Fibroblast of lung (primary cell): ENCODE measurements around the gene HK3. TPM values are rescaled to one million over a fixed set of nuclear protein-coding genes. Genes with fewer than 3 reads are reported as not detected.

Source experiments
- DNase-seq, 2 donors: peaks; one replicate each; pipeline versions ENCODE4 v3.0.0 to v3.0.0-alpha.2; 2010; ENCODE audit warnings: low read depth in 2 of 2
- H2AFZ ChIP-seq: 2 replicates; pipeline ENCODE4 v1.5.1; 2012; ENCODE audit warnings: low read length, control low read depth, inconsistent platforms
- H3K27ac ChIP-seq: 2 replicates; pipeline ENCODE4 v1.5.1; 2011; ENCODE audit warnings: low read length, control low read depth; ENCODE audit not compliant: insufficient read depth
- H3K27me3 ChIP-seq: 2 replicates; pipeline ENCODE4 v1.5.1; 2011; ENCODE audit warnings: mild to moderate bottlenecking, low read length; ENCODE audit not compliant: control insufficient read depth, insufficient read depth
- H3K36me3 ChIP-seq: 2 replicates; pipeline ENCODE4 v1.5.1; 2011; ENCODE audit warnings: low read length; ENCODE audit not compliant: control insufficient read depth, insufficient read depth
- H3K4me1 ChIP-seq: 2 replicates; pipeline ENCODE4 v1.5.1; 2011; ENCODE audit warnings: low read length; ENCODE audit not compliant: control insufficient read depth, insufficient read depth; ENCODE audit errors: extremely low read depth
- H3K4me2 ChIP-seq: 2 replicates; pipeline ENCODE4 v1.5.1; 2011; ENCODE audit warnings: low read length, control low read depth; ENCODE audit not compliant: insufficient read depth; ENCODE audit errors: extremely low read depth
- H3K4me3 ChIP-seq, 4 experiments: fragments of 200-600 bp in 1 of 4; sonication (generic) in 1 of 4; replicated peaks in 1 of 4; 2 replicates each; pipeline ENCODE4 v1.5.1; 2011 to 2016; ENCODE audit warnings: low read length in 4 of 4, low read depth in 3 of 4, mild to moderate bottlenecking in 3 of 4, control low read depth in 2 of 4, inconsistent platforms in 1 of 4, mixed read lengths in 1 of 4; ENCODE audit not compliant: insufficient read depth in 1 of 4; ENCODE audit errors: control extremely low read depth in 1 of 4
- H3K79me2 ChIP-seq: 2 replicates; pipeline ENCODE4 v1.5.1; 2012; ENCODE audit warnings: mild to moderate bottlenecking, low read length, inconsistent platforms; ENCODE audit not compliant: control insufficient read depth, insufficient read depth
- H3K9ac ChIP-seq: 2 replicates; pipeline ENCODE4 v1.5.1; 2011; ENCODE audit warnings: mild to moderate bottlenecking, low read length, control low read depth; ENCODE audit not compliant: insufficient read depth
- H3K9me3 ChIP-seq: 2 replicates; pipeline ENCODE4 v1.5.1; 2012; ENCODE audit warnings: low read depth, low read length; ENCODE audit not compliant: control insufficient read depth, insufficient read depth
- H4K20me1 ChIP-seq: 2 replicates; pipeline ENCODE4 v1.5.1; 2011; ENCODE audit warnings: low read length; ENCODE audit not compliant: control insufficient read depth, insufficient read depth; ENCODE audit errors: extremely low read depth
- CTCF ChIP-seq, 2 donors: IDR thresholded peaks in 1 of 2; conservative IDR thresholded peaks in 1 of 2; 1 replicate in 1 of 2; 2 replicates in 1 of 2; pipeline ENCODE4 v1.5.1; 2011 to 2012; ENCODE audit warnings: low read length in 2 of 2, control low read depth in 1 of 2, inconsistent platforms in 1 of 2, low read depth in 1 of 2, mild to moderate bottlenecking in 1 of 2
- EZH2 ChIP-seq: IDR thresholded peaks from 2 replicates; pipeline ENCODE4 v1.5.1; 2012; ENCODE audit warnings: low read length, control low read depth, mild to moderate bottlenecking; ENCODE audit errors: missing control alignments
- polyA plus RNA-seq, 2 donors: library from polyadenylated mRNA; depleted of rRNA in 1 of 2; stranded (reverse) in 1 of 2; unstranded in 1 of 2; fragments of >200 nt; gene quantifications; 2 replicates each; pipeline ENCODE4 v1.2.1, GENCODE V29; 2011 to 2012; ENCODE audit warnings: missing spikeins in 1 of 2
- total RNA-seq: library from RNA; depleted of rRNA; stranded (reverse); fragments of >200 nt; gene quantifications from 2 replicates; pipeline ENCODE4 v1.2.1, GENCODE V29; 2014

The HK3 gene
- total and polyA plus RNA-seq, 2 donors (not counting 1 experiment from before 2014, with no cell fraction given): not detected

- no peaks in the 10 kb centered on the region for H3K36me3 ChIP-seq
- peaks cover 23% of the 10 kb centered on the region for H3K27me3 ChIP-seq
- H3K9me3 ChIP-seq: no peaks in the 10 kb centered on the region
- H4K20me1 ChIP-seq: no peaks in the 10 kb centered on the region
- TF ChIP-seq EZH2 (no peak), CTCF (conservative IDR thresholded peaks at IDR 0.05 in 1 of 2, IDR thresholded peaks at IDR 0.05 in 1 of 2; ENCODE audit: low read depth in 1 of 2, low read length in 2 of 2) (no peak)
- no peak overlapping the region for H3K27ac ChIP-seq
- H2AFZ ChIP-seq: no peak overlapping the region
- H3K79me2 ChIP-seq: no peaks in the 10 kb centered on the region
- no peak overlapping the region for H3K4me3 ChIP-seq
- no peak for DNase-seq
- H3K4me2 ChIP-seq: no peak overlapping the region
- H3K4me1 ChIP-seq: no peaks in the 10 kb centered on the region
- H3K9ac ChIP-seq: no peak overlapping the region
Observed at GRCh38 chr5:176847726-176848290, 51.3 kb downstream of the HK3 start.

- Histone ChIP-seq H3K27ac (no peak overlapping the region), H2AFZ (no peak overlapping the region), H3K4me3 (no peak overlapping the region), H4K20me1 (no peaks in the 10 kb centered on the region), H3K27me3 (peaks cover 23% of the 10 kb centered on the region), H3K4me1 (no peaks in the 10 kb centered on the region), H3K4me2 (no peak overlapping the region), H3K79me2 (no peaks in the 10 kb centered on the region), H3K36me3 (no peaks in the 10 kb centered on the region), H3K9me3 (no peaks in the 10 kb centered on the region), H3K9ac (no peak overlapping the region)
- no peak for DNase-seq
- TF ChIP-seq EZH2 (no peak), CTCF (conservative IDR thresholded peaks at IDR 0.05 in 1 of 2, IDR thresholded peaks at IDR 0.05 in 1 of 2; ENCODE audit: low read depth in 1 of 2, low read length in 2 of 2) (no peak)
Observed at GRCh38 chr5:176847148-176847547, 52.0 kb downstream of the HK3 start.

GRCh38 chr5:176846335-176847140 is 52.6 kb downstream of the HK3 start:
- Histone ChIP-seq H3K4me2 (no peak overlapping the region), H3K4me3 (no peak overlapping the region), H3K27me3 (peaks cover 23% of the 10 kb centered on the region), H3K79me2 (no peaks in the 10 kb centered on the region), H4K20me1 (no peaks in the 10 kb centered on the region), H3K36me3 (no peaks in the 10 kb centered on the region), H3K9ac (no peak overlapping the region), H3K9me3 (no peaks in the 10 kb centered on the region), H3K4me1 (no peaks in the 10 kb centered on the region), H3K27ac (no peak overlapping the region), H2AFZ (no peak overlapping the region)
- no peak for DNase-seq
- no peak for TF ChIP-seq CTCF (conservative IDR thresholded peaks at IDR 0.05 in 1 of 2, IDR thresholded peaks at IDR 0.05 in 1 of 2; ENCODE audit: low read depth in 1 of 2, low read length in 2 of 2)
- TF ChIP-seq EZH2: no peak
